NCI-H1930 (cell line): ENCODE results near the gene RNASE2.
A peak's percentile ranks its signal among the peaks of the same experiment; 100 is the strongest.
"Not testable (repeated sequence)": the region's sequence is repeated elsewhere in the genome, so short reads cannot be mapped to it uniquely, and the experiment has no call there.

Experiments
- DNase-seq, 2 experiments: peaks; one replicate each; lab custom pipeline; 2025; lab: John Stamatoyannopoulos, UW

RNASE2 gene

DNA sequence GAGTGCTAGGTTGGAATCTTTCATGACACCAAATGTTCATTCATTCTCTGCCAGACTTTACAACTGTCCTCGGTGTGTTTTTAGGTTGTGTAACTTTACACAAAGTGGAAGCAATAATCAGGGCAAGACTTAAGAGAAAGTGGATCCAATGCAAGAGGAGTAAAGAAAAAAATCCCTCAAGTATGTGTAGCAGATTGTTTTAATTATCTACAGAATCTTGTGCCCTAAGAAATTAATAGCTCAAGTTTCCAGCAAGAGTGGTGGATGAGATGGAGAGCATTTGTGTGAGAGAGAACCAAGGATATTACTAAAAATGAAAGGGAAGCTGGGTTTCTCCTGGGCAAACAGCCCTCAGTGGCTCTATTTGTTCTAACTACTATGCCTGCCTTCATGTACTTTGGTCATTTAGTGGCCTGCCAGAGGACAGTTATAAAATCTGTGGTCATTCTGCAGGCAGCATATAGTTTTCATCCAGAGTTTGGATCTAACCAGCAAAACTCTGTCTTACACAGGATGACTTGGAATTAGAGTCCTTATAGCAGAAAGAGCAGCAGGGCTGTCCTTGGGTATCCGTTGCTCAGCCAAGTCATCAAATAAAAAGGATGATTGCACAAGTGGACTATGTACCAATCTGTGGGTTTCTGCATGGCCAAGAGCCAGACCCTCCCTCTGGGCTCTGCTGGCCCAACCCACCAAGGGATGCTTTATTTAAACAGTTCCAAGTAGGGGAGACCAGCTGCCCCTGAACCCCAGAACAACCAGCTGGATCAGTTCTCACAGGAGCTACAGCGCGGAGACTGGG lies at the start of gene RNASE2:
Gene RNASE2, plus strand, starts transcription at position 752 of the 802 bp plus-strand sequence. CDS start 285 bp downstream, outside the sequence.
- DNase-seq = not testable (repeated sequence)

DNA sequence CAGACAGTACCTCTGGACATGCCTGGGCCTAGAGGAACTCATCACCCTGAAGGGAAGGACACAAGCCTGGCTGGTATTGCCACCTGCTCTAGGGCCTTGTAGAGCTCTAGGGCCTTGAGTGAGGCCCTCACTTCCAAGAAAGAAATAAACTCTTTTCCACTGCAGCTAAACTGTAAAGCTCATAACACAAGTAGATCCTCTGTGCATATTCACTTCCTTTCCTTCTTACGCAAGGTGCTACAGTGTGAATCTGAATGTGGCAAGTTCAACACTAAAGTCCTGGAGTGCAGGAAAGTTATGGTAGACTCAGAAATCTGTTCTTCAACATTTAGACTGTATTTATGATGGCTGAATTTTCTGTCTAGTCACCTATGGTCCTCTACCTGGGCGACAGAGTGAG lies 49.6 kb upstream of the RNASE2 start:
- DNase-seq = no peak

DNA sequence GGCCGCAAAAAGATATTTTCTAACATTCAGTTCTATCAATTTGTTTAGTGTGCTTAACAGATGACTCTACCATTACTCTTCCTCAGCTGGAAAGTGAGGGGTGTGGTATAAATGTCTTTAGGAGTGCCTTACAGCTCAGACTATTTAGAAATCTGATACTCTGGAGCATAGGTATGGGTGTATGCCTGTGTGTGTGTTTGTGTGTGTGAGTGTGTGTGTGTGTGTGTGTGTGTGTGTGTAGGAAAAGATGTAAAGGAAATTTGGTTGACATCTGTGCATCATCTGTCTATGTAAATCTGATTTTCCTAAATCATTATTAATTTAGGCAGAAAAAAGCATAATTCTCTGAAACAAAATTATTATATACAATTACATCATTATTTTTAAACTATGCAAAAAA lies 48.1 kb upstream of the RNASE2 start:
- DNase-seq = no peak

DNA sequence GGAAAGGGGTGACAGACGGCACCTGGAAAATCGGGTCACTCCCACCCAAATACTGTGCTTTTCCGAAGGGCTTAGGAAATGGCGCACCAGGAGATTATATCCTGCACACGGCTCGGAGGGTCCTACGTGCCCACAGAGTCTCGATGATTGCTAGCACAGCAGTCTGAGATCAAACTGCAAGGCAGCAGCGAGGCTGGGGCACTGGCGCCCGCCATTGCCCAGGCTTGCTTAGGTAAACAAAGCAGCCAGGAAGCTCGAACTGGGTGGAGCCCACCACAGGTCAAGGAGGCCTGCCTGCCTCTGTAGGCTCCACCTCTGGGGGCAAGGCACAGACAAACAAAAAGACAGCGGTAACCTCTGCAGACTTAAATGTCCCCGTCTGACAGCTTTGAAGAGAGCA lies 44.5 kb upstream of the RNASE2 start:
- DNase-seq = not testable (repeated sequence)

DNA sequence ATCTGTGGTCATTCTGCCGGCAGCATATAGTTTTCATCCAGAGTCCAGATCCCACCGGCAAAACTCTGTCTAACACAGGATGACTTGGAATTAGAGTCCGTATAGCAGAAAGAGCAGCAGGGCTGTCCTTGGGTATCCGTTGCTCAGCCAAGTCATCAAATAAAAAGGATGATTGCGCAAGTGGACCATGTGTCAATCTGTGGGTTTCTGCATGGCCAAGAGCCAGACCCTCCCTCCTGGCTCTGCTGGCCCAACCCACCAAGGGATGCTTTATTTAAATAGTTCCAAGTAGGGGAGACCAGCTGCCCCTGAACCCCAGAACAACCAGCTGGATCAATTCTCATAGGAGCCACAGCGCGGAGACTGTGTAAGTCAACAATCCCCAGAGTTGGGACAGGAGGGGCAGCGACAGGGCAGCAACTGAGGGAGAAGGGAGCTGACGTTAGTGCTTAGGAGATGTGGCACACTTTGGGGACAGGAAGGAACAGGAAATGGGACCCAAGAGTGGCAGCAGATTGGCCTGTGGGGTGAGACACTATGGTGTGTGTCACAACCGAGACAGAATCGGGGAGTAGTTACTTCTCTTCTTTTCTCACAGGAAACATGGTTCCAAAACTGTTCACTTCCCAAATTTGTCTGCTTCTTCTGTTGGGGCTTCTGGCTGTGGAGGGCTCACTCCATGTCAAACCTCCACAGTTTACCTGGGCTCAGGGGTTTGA lies 36.1 kb upstream of the RNASE2 start:
- DNase-seq = not testable (repeated sequence)

DNA sequence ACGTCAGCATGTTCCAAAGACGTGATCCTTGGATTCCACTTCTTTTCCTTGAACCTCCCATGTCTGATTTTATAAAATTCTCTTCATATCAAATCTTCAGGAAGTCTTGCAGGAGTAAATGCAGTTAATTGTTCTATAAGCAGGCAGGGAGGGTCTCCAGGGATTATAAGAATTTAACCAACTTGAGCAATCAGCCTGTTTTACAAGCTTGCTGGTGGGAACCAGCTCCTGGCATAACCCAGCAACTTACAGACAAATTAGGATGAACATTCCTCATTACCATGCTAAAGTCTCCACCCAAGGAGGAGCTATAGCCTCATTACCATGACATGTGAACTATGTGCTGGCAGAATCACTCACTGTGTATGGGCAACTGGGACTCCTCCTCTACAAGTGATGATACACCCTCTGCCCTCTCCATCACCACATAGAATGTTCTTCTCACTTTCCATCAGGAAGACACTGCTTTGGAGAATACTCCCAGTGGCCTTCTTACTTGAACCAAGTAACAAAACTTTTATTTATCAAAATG lies 31.5 kb upstream of the RNASE2 start:
- DNase-seq = not testable (repeated sequence)

DNA sequence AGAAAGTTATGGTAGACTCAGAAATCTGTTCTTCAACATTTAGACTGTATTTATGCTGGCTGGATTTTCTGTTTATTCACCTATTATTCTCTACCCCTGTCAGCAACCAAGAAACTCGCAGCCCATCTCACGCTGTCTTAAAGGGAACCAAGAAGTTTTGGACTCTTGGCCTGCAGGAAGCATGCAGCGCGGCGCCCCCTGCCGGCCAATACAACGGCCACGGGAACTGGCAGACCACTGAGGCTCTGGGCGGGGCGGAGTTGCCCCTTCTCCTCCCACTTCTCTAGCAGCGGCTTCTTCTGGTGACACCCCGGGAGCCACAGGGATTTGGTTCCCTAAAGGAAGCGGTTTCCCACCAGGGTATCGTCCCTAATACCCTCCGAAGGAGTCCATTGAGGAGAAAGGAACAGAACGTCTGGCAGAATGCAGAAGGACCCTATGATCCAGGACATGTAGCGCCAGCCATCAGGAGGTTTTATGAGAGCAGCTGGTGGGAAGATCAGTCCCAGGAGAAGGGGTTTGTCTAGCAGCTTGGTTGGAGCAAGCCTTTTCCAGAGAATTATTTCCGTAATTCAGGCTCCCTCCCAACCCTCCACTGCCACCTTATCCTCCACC lies 21.0 kb upstream of the RNASE2 start:
- DNase-seq = peak in 1 of 2 experiments; percentile 12

DNA sequence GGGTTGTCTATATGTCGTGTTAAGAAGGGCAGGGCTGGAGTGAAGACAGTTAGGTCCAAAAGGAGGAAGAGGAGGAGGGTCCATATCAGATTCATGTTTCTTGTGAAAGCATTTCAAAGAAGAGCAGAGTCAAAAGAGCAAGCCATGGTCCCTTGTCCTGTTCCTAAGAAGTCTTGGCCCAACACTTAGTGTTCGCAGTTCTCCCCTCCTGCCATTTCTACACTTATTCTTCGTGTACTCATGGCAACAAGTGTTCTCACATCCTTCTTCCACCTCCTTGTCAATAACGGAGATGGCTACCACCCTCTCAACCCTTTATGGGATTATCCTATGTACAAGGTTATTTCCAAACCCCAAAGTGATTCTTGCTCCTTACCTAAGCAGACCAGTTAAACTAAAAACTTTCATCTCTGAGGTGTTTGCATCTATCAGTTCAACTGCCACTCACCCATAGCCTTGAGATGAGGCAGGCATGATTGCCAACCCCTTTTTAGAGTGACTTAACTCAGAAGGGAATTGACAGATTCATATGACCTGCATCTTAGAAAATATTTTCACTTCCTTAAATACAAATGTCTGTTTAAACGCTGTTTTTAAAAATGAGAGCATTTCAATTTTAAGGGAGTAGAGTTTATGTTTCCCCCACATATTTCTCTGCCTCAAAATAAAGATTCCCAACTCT lies 19.8 kb upstream of the RNASE2 start:
- DNase-seq = no peak

DNA sequence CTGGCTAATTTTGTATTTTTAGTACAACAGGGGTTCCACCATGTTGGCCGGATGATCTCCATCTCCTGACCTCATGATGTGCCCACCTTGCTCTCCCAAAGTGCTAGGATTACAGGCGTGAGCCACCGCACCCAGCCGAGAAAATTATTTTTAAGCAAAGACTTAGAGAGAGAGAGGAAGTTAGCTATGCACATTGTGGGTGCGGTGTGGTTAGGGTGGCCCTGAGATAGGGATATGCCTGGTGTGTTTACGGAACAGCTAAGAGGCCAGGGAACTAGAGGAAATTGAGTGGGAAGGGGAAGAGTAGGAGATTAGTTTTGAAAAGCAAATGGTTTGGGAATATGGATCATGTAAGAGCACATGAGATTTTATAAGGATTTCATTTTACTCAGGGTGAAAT lies 10.1 kb upstream of the RNASE2 start:
- not testable (repeated sequence) for DNase-seq

DNA sequence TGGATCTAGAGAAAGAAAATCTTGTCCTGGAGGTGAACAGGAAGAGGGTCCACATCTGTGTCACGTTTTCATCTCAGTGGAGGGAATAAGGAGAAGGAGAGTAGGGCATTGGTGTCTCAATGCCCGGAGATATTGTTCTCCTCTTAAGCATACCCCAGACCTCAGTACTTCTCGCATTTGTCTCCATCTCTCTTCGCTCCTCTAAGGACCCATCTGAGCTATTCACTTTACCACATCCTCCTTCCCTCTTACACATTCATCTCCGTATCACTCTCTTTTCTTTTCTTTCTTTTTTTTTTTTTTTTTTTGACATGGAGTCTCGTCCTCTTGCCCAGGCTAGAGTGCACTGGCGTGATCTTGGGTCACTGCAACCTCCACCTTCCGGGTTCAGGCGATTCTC lies 8.6 kb upstream of the RNASE2 start:
- DNase-seq = not testable (repeated sequence)

DNA sequence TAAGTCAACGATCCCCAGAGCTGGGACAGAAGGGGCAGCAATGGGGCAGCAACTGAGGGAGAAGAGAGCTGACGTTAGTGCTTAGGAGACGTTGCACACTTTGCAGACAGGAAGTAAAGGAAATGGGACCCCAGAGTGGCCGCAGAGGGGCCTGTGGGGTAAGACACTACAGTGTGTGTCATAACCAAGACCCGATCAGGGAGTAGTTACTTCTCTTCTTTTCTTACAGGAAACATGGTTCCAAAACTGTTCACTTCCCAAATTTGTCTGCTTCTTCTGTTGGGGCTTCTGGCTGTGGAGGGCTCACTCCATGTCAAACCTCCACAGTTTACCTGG lies 219 bp downstream of the RNASE2 start:
- DNase-seq = not testable (repeated sequence)

DNA sequence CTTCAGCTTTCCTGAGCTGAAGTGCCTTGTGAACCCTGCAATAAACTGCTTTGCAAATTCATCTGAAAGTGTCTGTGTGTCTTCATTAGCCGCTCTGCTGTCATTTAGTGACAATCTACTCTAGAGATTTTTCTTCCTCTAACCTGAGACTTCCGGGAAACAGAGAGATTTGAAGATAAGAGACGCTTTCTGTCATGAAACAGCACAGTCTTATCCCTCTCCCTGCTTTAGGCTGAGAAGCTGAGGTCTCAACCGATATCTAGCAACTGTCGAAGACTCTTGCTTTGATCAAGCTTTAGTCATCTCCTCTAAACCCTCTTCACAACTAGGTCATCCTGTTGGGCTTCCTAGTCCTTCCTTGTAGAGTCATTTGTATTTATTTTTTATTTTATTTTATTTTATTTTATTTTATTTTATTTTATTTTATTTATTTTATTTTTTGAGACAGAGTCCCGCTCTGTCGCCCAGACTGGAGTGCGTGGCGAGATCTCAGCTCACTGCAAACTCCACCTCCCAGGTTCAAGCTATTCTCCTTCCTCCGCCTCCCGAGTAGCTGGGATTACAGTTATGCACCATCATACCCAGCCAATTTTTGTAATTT lies 1.2 kb downstream of the RNASE2 start:
- no peak for DNase-seq

DNA sequence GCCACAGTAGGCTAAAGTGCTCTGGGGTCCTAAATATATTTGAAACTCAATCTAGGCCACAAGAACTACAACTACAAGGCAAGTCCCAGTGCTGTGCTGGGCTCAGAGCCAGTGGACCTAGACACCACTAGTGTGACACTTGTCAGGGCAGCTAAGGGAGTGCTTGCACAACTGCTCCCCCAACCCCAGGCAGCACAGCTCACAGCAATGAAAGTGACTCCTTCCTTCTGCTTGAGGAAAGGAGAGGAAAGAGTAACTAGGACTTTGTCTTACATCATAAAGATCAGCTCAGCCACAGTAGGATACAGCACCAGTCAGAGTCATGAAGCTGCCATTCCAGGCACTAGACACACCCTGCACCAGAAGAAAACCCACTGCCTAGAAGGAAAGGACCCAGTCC lies 3.7 kb downstream of the RNASE2 start:
- not testable (repeated sequence) for DNase-seq

DNA sequence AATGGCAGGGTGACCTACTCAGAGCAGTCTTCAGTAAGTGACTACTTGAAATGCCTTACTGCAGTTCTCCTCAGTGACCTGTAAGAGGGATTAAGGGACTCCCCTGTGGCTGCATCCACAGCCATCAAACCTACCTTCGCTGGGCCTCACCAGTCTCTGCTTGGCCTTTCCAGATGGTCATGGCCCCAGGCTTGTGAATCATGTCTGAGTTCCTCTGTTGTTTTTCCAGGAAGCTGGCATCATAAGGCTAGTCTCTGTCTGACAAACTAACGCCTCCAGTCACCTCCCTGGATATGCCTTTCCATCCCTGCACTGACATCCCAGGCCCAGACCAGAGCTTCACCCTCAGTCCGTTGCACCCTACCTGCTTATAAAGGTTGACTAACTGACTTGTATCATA lies 14.0 kb downstream of the RNASE2 start:
- DNase-seq = no peak

DNA sequence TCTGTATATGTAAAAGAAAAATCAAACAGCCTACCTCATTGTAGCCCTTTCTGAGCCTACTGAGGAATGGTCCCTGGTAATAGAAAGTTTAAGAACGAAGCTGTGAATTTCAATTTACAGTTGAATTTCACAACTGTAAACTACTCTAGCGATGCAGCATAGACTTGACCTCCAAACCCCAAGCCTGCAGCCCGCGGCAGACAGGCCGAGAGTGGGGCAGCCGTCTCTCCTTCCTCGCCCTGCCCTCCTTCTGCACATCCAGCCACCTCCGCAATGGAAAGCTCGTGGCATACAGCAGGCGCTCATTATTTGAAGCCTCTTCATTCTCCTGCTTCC lies 15.3 kb downstream of the RNASE2 start:
- DNase-seq = no peak

DNA sequence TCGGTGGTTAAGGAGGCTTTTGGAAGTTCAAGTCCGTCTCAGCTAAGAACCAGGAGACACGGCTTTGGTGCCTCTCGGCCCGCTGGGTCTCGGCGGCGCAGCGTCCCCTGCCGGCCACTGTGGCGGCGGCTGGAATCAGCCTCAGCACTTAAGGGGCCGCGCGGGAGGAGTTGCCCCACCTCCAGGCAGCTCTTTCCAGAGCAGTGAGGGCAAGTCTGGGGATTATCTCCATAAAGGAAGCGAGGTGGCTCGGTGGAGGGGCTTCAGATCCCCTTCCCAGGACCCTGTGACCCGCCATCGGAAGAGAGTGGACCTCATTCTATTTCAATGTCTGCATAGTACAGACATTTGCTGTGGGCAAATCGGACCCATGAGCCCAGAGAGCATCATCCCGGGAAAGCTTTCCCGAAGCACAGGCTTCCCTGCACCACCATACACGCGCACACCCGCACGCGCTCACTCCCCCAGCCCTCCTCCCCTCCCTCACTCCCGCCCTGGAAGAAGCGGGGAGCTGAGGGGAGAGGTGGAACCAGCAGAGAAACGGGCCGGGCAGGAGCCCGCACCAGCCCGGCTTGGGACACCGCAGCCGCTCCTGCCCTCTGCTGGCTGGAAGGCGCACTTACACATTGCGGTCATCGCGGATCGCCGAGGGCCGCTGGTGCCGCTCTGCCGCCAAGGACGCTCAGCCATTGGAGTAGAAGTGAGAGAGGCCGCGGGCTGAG lies 15.9 kb downstream of the RNASE2 start:
- DNase-seq = peak; percentile 52 to 75

DNA sequence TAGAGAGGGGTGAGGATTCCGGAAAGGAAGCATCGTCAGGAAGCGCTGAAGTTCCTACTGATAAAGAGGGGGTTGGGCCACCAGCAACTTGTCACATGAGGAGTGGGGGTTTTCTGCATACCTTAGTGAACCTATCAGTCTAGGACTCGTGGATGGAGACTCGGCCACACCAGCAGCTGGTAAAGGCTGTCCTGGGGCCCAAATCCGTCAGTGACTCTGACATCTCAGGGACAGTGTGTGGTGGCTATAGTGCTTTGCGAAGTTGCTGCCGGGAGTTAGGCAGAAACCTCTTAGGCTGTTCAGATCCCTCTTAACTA lies 16.4 kb downstream of the RNASE2 start:
- no peak for DNase-seq

DNA sequence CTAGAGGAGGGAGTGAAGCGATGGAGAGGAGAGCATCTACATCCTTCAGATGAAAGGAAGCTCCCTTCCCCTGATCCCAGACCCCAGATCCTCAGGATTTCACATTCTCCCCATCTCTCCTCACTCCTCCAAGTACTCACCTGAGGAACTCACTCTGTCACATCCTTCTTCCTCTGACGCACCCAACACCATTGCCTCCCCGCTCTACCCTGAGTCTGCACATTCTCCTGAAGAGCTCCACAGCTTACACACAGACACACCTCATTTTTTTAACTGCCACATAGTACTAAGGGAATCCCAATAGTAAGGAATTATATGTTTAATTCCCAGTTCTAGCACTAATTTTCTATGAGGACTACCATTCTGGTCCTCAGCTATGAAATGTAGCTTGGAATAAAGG lies 18.2 kb downstream of the RNASE2 start:
- no peak for DNase-seq

DNA sequence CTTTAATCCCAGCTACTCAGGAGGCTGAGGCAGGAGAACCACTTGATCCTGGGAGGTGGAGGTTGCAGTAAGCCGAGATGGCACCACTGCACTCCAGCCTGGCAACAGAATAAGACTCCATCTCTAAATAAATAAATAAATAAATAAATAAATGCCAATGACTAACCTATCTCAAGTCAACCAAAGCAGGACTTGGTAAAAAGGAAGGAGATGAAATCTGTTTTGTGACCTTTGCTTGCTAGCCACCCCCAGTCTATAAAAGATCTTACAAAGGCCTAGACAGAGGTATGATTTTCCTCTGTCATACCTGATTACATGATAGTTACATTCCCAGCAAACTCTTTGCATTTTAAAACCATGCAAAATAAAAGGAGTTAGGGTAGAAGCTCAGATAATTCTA lies 21.0 kb downstream of the RNASE2 start:
- DNase-seq = no peak

DNA sequence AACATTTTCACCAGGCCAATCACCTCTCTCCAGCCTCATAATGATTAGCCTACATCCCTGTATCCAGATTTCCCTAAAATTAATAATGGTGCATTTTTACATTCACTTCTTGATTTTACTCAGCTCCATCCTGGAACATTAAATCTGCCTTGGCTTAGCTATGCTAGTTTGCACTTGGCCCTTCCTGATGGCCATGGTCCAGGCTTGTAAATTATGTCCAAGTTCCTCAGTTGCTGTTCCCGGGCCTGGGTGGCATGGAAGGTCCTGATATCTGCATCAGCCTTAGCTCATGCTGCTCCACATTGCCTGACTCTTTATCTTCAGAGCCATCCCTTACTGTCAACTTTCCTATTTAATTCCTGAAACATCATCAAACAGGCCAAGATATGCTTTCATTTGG lies 23.4 kb downstream of the RNASE2 start:
- DNase-seq = no peak

DNA sequence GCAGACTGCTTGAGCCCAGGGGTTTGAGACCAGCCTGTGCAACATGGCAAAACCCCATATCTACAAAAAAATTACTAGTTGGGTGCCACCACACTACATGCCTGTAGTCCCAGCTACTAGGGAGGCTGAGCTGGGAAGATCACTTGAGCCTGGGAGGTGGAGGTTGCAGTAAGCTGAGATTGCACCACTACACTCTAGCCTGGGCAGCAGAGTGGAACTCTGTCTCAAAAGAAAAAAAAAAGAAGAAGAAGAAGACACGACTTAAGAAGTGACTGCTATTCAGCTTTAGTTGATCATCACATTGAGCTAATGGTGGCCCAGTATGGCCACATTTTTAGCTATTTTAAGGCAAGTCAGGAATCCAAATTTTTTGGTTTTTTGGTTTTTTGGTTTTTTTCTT lies 25.6 kb downstream of the RNASE2 start:
- no peak for DNase-seq
